Heart right ventricle (tissue), 16 donors: ENCODE data around the gene NEU1. TPM values are rescaled to one million over a fixed set of nuclear protein-coding genes. Genes with fewer than 3 reads are reported as not detected.
"Not testable (repeated sequence)": the region's sequence is repeated elsewhere in the genome, so short reads cannot be mapped to it uniquely, and the experiment has no call there.

Experiments
- ATAC-seq, 8 donors: fragments of 200-7000 bp; cut with Tn5 transposase; one replicate each; pipeline ENCODE4 v1.9.1; 2020; ENCODE audit warnings: mild to moderate bottlenecking in 8 of 8, moderate library complexity in 8 of 8, moderate number of reproducible peaks in 1 of 8
- DNase-seq, 2 donors: peaks; one replicate each; pipeline ENCODE4 v3.0.0-alpha.2; 2020
- H3K27ac ChIP-seq, 10 donors: fragments of 200-600 bp; sonication (generic) in 2 of 10; one replicate each; pipeline versions ENCODE4 v1.5.0 to v1.8.0; 2020 to 2022; ENCODE audit warnings: mild to moderate bottlenecking in 3 of 10
- H3K27me3 ChIP-seq, 7 donors: fragments of 200-600 bp; one replicate each; pipeline ENCODE4 v1.8.0; 2021 to 2022; ENCODE audit warnings: mild to moderate bottlenecking in 2 of 7
- H3K36me3 ChIP-seq, 9 donors: fragments of 200-600 bp; sonication (generic) in 1 of 9; one replicate each; pipeline versions ENCODE4 v1.5.0 to v1.8.0; 2020 to 2022; ENCODE audit warnings: mild to moderate bottlenecking in 2 of 9
- H3K4me1 ChIP-seq, 9 donors: fragments of 200-600 bp; sonication (generic) in 1 of 9; one replicate each; pipeline versions ENCODE4 v1.5.0 to v1.8.0; 2020 to 2022; ENCODE audit warnings: mild to moderate bottlenecking in 4 of 9
- H3K4me3 ChIP-seq, 10 donors: fragments of 200-600 bp; sonication (generic) in 2 of 10; one replicate each; pipeline versions ENCODE4 v1.5.0 to v1.8.0; 2020 to 2022; ENCODE audit warnings: mild to moderate bottlenecking in 7 of 10, moderate library complexity in 2 of 10
- H3K9me3 ChIP-seq, 11 donors: fragments of 200-600 bp in 10 of 11; sonication (generic) in 2 of 11; one replicate each; pipeline versions ENCODE4 v1.5.0 to v1.8.0; 2013 to 2022; ENCODE audit warnings: mild to moderate bottlenecking in 2 of 11, control low read depth in 1 of 11, moderate library complexity in 1 of 11
- CTCF ChIP-seq, 9 donors: fragments of 200-600 bp; sonication (generic) in 2 of 9; IDR thresholded peaks; one replicate each; pipeline versions ENCODE4 v1.5.0 to v1.8.0; 2021 to 2022; ENCODE audit warnings: antibody characterized with exemption in 9 of 9, mild to moderate bottlenecking in 5 of 9, moderate library complexity in 1 of 9
- WGBS, 2 donors: extraction: QIAGEN DNeasy Blood & Tissue Kit; methylation state at CpG; one replicate each; pipeline ENCODE4 v1.1.7; 2013; ENCODE audit warnings: inconsistent platforms in 1 of 2; 5-methylcytosine and 5-hydroxymethylcytosine counted together
- intact Hi-C, 10 donors: fragments of 100-400 bp; cut with DNase I; formaldehyde crosslinking; loops; one replicate each; pipeline versions ENCODE4 v1.11.1 to v1.14.2; 2022
- polyA plus RNA-seq, 2 donors: library from polyadenylated mRNA; stranded (reverse); fragments of 200-250 nt; gene quantifications; one replicate each; pipeline ENCODE4 v1.2.3, GENCODE V29; 2013
- total RNA-seq, 10 donors: library from RNA; stranded (reverse); fragmentation: NEBNext Ultra II Directional in 3 of 10; extraction: Animal tissue kit (Norgen Biotek cat#: 25700) in 3 of 10; gene quantifications; one replicate each; pipeline versions ENCODE4 v1.2.1 to v1.2.4, GENCODE V29; 2021 to 2023
- donor health status: Arrhythmogenic right ventricular cardiomyopathy.
- donor health status: ischemic (EF 13 %, LVEDD 7.1; RV severe dilation, severe dysfunction).
- donor health status: healthy with polysubstance abuse.
- donor health status: DM: no; HTN: yes; CAD: no.
- donor health status: DM: no; HTN: no; CAD: no.
- donor health status: ischemic (EF 25% LVEDD 6.9; RV normal size, moderate dysfunction).
- donor health status: ischemic (EF 25% LVEDD 5.7; RV mildly dilated, moderate dysfunction).
- donor health status: healthy.
- donor health status: DM: yes; HTN: yes; CAD: no.
- donor health status: Ischemic cardiomyopathy.
- donor health status: ischemic (EF 35%, LVEDD 5.7; RV mildly dilated, moderate dysfunction).
- donor health status: nonischemic (EF 11% LVEDD 7.7; RV severe dilation, severe dysfunction).
- donor health status: DM: yes; HTN: yes; CAD: no.
- donor health status: PGD.
- donor health status: ischemic (EF 29% LVEDD 5.4; RV normal size, mild dysfunction).
- donor health status: nonischemic (EF 23%, LVEDD 6.1; RV moderate dilation, normal function).

The NEU1 gene
- total and polyA plus RNA-seq, 12 donors = 15.7 to 48.0 (median 22.3) TPM

- Histone ChIP-seq H3K27me3 (no peaks in the 10 kb centered on the region), H3K4me1 (peaks cover 8 to 29% (median 21%) of the 10 kb centered on the region in 9 donors), H3K9me3 (no peaks in the 10 kb centered on the region), H3K36me3 (peaks cover 0 to 17% (median 9%) of the 10 kb centered on the region in 9 donors), H3K27ac (no peak overlapping the region), H3K4me3 (no peak overlapping the region)
- no peak for TF ChIP-seq CTCF (IDR thresholded peaks at IDR 0.05)
- intact Hi-C loops = loop anchor here in 2 of 10 donors (1.0 to 10.0 kb wide), 2 partner anchors 28 to 180 kb away; partner anchors contain the start of gene LY6G5C (in 1 of the 2)
- 87 to 89% methylated on average over 7 to 8 of the region's 8 CpGs for WGBS, 2 donors
- no peak for ATAC-seq
- DNase-seq = no peak
Observed at GRCh38 chr6:31864818-31865204, 2.2 kb upstream of the NEU1 start.

- peaks cover 0 to 23% (median 15%) of the 10 kb centered on the region in 9 donors for H3K36me3 ChIP-seq
- peaks cover 8 to 29% (median 21%) of the 10 kb centered on the region in 9 donors for H3K4me1 ChIP-seq
- not testable (repeated sequence) for H3K9me3 ChIP-seq, ATAC-seq, H3K27me3 ChIP-seq, DNase-seq
- peak overlapping the region; percentile 4 to 93 (median 76) for H3K4me3 ChIP-seq
- intact Hi-C loops = loop anchor here in 2 of 10 donors (1.0 to 10.0 kb wide), 2 partner anchors 29 to 179 kb away; partner anchors contain the start of gene LY6G5C (in 1 of the 2)
- 16 to 18% methylated on average over 16 of the region's 16 CpGs for WGBS, 2 donors
- H3K27ac ChIP-seq = peak overlapping the region in 9 of 10 donors; percentile 30 to 90 (median 66)
Observed at GRCh38 chr6:31864123-31864562, 1.5 kb upstream of the NEU1 start.

- Histone ChIP-seq H3K4me1 (peaks cover 8 to 29% (median 21%) of the 10 kb centered on the region in 9 donors), H3K4me3 (peak overlapping the region; percentile 65 to 93 (median 78)), H3K9me3 (no peaks in the 10 kb centered on the region), H3K27me3 (no peaks in the 10 kb centered on the region), H3K36me3 (peaks cover 0 to 46% (median 21%) of the 10 kb centered on the region in 9 donors), H3K27ac (peak overlapping the region in 9 of 10 donors; percentile 8 to 93 (median 85))
- 42% methylated on average over 17 of the region's 17 CpGs for WGBS, 2 donors
- no peak for TF ChIP-seq CTCF (IDR thresholded peaks at IDR 0.05)
- intact Hi-C loops = loop anchor here in 3 of 10 donors (2.0 to 10.0 kb wide), 3 partner anchors 27 to 177 kb away; partner anchors contain the start of genes LY6G5C (in 1 of the 3) and ZBTB12 (in 1 of the 3)
- ATAC-seq (no peak), DNase-seq (no peak)
Observed at GRCh38 chr6:31861919-31862343, 690 bp downstream of the NEU1 start.

- DNase-seq (no peak), ATAC-seq (no peak)
- Histone ChIP-seq H3K9me3 (no peaks in the 10 kb centered on the region), H3K4me1 (peaks cover 8 to 29% (median 21%) of the 10 kb centered on the region in 9 donors), H3K4me3 (no peak overlapping the region), H3K27ac (no peak overlapping the region), H3K36me3 (peaks cover 0 to 50% (median 21%) of the 10 kb centered on the region in 9 donors), H3K27me3 (no peaks in the 10 kb centered on the region)
- TF ChIP-seq CTCF (IDR thresholded peaks at IDR 0.05) = no peak
- WGBS, 2 donors = 92 to 95% methylated on average over 7 of the region's 7 CpGs
- intact Hi-C loops = loop anchor here in 1 of 10 donors (10.0 kb wide), 1 partner anchor 176 kb away; the partner anchor contains the start of gene LY6G5C
Observed at GRCh38 chr6:31861150-31861549, 1.5 kb downstream of the NEU1 start.

GRCh38 chr6:31860349-31860748 lies 2.3 kb downstream of the NEU1 start:
- H3K4me1 ChIP-seq = peaks cover 8 to 29% (median 21%) of the 10 kb centered on the region in 9 donors
- TF ChIP-seq CTCF (IDR thresholded peaks at IDR 0.05) = no peak
- ATAC-seq (no peak), DNase-seq (no peak)
- H3K27me3 ChIP-seq = no peaks in the 10 kb centered on the region
- no peak overlapping the region for H3K27ac ChIP-seq
- no peaks in the 10 kb centered on the region for H3K9me3 ChIP-seq
- no peak overlapping the region for H3K4me3 ChIP-seq
- peaks cover 0 to 50% (median 21%) of the 10 kb centered on the region in 9 donors for H3K36me3 ChIP-seq
- 95 to 97% methylated on average over 13 of the region's 13 CpGs for WGBS, 2 donors
- intact Hi-C loops = loop anchor here in 1 of 10 donors (10.0 kb wide), 1 partner anchor 176 kb away; the partner anchor contains the start of gene LY6G5C
